Stimulated activated CD4-positive, alpha-beta T cell treated with anti-CD3 and anti-CD28 coated beads, Interleukin-2, amount 100 ng/mL, for 4 hours (primary cell): ENCODE data around the gene RUVBL2.
"Not testable (repeated sequence)": the region's sequence is repeated elsewhere in the genome, so short reads cannot be mapped to it uniquely, and the experiment has no call there.

ENCODE experiments used
- DNase-seq: peaks from one replicate; pipeline ENCODE4 v3.0.0-alpha.2; 2020; ENCODE audit warnings: low read depth

Gene RUVBL2

DNA sequence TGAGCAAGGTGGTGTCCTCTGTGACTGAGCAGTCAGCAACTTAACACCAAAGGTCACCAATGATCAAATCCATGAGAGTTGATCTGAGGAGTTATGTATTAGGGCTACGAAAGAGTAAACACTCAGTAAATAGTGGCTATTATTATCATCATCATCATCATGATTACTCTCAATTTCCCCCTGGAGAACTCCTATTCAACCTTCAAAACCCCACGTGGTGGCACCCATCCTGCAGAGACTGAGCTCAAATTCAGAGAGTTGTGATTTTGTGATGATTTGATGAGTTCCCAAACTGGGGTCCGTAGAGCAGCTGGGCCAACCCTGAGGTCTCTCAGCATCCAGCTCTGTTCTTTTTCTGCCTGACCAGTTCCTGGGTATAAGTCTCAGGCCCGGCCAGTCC is 56.1 kb downstream of the RUVBL2 start:
- DNase-seq, result not testable (repeated sequence)

DNA sequence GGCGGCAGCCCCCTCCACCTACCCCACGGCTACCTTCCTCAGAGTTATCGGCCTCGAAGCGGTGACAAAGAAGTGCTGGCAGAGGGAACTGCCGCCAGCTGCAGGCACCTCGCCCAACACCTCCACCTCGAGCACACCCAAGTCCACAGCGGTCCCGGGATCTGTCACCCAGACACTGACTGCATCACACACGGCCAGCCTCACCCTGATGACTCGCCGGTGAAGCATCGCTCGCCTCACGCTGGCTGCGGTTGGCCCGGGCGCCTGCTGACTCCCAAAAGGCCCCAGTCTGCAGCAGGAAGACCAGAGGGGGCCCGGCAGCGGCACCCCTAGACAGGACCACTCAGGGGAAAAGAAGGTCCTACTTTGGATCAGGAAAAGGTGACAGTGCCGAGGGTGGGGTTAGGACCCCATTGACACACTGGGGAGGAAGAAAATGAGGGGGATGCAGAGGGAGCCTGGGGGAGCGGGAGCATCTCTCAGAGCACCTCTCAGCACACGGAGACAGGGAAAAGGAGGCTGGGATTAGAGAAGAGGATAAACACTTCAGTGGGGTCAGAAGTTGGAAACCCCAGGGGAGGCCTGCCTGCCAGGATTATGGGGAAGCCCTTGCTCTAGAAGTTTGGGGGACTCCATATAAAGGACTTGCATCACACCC is 56.8 kb downstream of the RUVBL2 start:
- not testable (repeated sequence) for DNase-seq

DNA sequence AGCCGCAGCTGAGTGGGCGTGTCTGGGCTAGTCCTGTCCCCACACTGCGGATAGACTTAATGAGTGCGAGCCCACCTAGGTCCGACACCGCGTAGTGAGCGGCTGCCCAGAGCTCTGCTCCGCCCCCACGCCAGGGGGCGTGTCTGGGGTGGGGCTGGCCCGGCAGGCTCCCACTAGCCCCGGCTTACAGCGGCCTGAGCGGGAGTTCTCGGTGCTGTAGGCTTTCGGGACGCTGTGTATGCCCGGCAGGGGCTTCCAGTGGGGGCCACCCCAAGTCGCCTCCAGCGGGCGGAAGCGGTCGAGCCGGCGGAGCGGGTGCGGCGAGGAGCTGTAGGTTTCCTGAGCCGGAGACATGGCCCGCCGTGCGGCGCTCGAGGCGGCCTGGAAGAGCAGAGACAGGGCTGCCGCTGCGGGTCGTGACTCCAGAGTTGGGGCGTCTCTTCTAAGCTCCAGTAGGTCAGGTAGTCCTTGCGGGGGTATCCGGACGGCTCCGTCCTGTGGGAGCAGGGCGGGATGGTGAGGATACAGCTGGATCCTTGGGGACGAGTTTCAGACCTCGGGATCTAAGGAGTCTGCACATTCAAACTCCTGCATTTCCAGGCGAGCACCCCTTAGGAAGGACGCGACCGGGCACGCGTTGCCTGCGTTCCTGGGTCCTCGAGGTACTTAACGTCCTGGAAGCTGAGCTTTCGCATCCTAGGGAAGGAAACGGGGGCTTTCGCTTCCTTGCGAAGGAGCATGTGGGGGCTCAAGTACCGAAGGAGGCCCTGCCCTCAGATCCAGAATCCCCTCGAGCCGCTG is 62.6 kb downstream of the RUVBL2 start:
- DNase-seq, result peak; percentile 24

DNA sequence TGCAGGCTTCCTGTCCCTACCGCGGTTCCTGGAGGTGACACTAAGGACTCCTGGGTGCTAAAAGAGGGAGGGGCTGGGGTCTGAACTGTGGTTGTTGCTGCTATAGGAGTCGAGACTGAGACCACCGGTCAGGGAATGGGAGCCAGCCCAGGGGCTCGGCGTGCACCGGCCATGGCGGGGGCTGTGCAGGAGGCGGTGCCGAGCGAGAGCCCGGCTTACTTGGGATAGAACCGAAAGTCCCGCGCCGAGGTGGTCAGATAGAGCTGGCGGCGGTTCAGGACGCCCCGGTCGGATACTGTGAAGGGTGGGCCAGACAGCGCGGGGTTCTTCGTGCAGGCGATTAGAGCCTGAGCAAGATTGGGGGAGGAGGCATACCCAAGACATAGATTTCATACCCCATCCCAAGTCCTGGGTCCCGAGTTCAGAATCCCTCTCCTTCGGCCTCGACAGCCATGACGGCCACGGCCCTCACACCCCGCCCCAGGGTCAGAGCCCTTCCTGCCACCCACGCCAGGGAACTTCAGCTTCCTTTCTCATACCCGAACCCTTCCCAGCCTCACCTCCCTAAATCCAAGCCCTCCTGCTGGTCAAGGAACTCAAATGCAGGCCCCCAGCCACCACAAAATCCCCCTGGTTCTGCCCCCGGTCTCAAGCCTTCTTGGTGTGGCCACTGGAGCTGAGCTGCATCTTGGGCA is 63.4 kb downstream of the RUVBL2 start:
- DNase-seq, result not testable (repeated sequence)

DNA sequence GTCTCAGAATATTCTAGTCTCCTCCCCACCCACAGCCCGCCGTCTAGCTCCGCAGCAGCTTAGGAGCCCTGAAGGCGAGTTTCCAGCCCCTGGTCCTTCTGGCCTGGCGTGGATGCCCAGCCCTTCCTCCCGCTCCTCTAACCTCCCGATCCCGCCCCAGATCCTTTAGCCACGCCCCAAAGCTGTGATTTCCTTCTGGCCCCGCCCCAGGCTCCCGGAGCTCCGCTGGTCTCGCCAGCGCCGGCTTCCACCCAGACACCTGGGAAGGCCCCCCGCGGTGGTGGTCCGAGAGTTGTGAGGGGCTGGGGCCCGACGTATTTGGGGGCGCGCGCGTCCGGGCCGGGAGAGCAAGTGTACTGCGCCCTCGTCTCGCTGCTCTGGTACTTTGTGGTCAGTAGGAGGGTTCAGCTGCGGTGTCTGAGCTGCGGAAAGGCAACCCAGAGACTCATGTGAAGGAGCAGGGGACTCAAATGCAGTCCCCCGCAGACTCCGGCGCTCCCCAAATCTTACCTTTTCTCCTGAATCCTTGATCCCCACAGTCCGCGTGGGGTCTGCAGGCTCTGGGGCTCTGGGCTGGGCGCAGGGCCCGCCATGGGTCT is 64.0 kb downstream of the RUVBL2 start, which contains the start of gene CGB7:
Gene CGB7, minus strand, starts transcription at position 114 of the 599 bp plus-strand sequence. CDS start 2,374 bp downstream, outside the sequence.
- no peak for DNase-seq

DNA sequence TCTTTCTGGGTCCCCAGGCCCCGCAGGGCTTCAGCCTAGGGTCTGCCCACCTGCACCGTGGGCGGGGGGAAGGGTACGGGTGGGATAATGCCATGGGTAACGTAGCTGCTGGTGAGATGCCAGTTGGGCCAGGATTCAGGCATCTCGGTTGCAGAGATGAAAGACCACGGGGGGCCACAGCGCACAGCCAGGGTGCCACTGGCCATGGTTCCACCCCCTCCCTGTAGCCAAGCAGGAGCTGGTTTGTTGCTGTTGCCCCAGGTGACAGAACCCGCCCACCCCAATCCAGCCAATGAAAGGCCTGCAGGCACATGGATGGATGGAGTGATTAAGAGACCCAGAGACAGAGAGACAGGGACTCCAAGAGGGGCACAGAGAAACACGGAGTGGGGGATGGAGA is 64.9 kb downstream of the RUVBL2 start:
- no peak for DNase-seq

DNA sequence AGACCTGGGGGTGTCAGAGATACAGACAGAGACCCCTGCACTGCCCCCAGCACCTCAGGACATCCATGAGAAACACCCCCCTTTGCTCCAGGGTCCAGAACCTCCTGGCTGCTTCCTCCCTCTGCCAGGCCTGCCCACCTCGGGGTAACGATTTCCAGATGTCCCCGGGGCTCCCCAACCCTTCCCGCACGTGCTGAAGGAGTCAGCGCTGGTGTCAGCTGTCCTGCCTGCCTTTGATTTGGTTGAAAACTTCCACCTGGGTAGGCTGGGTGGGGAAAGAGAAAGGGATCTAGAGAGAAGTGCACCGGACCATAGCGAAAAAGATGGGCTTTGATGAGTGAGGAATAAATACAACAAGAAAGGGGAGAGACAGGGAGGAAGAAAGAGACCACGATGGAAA is 65.4 kb downstream of the RUVBL2 start:
- no peak for DNase-seq

DNA sequence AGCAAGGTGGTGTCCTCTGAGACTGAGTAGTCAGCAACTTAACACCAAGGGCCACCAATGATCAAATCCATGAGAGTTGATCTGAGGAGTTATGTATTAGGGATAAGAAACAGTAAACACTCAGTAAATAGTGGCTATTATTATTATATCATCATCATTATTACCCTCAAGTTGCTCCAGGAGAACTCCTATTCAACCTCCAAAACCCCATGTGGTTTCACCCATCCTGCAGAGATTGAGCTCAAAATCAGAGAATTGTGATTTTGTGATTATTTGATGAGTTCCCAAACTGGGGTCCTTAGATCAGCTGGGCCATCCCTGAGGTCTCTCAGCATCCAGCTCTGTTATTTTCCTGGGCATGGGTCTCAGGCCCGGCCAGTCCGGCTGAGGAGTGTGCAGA is 67.3 kb downstream of the RUVBL2 start:
- DNase-seq, result no peak

DNA sequence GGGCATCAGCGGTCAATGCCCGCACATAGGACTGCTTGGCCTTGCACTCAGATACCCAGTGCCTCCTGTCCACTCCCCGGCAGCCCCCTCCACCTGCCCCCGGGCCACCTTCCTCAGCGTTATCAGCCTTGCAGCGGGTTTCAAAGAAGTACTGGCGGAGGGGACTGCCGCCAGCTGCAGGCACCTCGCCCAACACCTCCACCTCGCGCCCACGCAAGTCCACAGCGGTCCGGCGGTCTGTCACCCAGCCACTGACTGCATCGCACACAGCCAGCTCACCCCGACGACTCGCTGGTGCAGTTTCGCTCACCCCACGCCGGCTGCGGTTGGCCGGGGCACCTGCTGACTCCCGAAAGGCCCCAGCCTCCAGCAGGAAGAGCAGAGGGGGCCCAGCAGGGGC is 67.8 kb downstream of the RUVBL2 start:
- no peak for DNase-seq

DNA sequence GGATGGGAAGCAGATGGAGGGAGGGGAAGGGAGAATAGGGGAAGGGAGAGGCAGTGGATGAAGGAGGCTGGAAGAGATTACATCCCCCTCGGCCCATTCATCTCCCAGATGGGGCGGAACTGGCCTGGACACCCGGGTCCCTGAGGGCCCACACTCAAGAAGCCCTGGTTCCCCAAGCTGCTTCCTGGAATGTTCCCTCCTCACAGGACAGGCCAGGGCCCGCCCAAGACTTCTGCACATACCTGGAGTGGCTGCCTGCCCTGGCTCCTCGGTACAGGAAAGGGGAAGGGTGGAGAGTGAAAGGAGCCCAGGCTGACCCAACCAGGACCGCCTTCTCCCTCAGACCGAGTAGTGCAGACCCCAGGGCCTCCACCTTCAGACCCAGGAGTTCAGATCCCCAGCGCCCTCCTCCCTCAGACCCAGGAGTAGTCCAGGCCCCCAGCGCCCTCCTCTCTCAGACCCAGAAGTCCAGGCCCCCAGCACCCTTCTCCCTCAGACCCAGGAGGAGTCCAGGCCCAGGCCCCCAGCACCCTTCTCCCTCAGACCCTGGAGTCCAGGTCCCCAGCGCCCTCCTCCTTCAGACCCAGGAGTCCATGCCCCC is 70.4 kb downstream of the RUVBL2 start:
- DNase-seq, result no peak

DNA sequence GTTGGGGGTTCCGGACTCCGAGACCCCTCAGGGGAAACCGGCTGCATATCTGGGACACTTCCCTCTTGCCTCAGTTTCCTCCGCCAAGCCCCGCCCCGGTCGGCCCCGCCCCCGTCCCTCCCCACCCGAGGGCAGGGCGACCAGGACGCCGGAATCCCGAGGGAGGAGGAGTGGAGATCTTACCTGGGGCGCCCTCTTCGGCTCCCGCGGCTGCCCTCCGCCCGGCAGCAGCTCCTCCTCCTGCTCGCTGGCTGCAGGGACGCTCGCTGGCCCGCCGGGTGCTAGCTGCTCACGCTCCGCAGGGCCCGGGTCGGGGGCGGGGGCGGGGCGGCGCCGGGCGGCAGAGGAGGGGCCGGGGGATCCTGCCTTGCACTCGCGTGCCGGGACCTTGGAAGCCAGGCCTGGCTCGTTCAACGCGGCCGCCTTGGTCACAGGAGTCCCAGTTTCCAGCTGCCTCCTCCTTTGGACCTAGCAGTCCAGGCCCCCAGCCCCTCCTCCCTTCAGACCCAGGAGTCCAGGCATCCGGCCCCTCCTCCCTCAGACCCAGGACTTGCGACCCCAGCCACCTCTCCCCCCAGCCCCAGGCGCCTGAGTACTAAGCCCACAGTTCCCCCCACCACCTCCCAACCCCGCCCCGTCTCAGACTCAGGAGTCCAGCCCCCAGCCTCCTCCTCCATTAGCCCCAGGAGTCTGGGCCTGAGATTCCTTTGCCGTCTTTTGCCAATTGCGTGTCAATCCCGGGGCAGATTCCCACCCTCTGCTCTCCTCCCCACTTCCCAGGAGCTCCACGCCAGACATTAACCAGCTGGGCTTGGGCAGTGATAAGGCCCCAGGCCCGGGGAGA is 71.3 kb downstream of the RUVBL2 start, which contains the start of gene NTF4:
Gene NTF4, minus strand, starts transcription at position 51 of the 844 bp plus-strand sequence. CDS start 2,821 bp downstream, outside the sequence.
- no peak for DNase-seq
